SK-N-SH (cell line): ENCODE results near the gene LRRN4CL. TPM values are rescaled to one million over a fixed set of nuclear protein-coding genes. Genes with fewer than 3 reads are reported as not detected.
A peak's percentile ranks its signal among the peaks of the same experiment; 100 is the strongest.

Experiments used
- CTCF ChIA-PET: fragments of 300-600, 350-600 bp; formaldehyde crosslinking; extraction: SDS; loops from one replicate; lab custom pipeline; 2021; lab: Yijun Ruan, JAX
- POLR2A ChIA-PET: fragments of 350-600 bp; sonication (Branson Sonifier 250); formaldehyde crosslinking; extraction: SDS; loops from one replicate; lab custom pipeline; 2020; ENCODE audit warnings: antibody characterized with exemption, inconsistent platforms; lab: Yijun Ruan, JAX
- DNase-seq: peaks from one replicate; pipeline ENCODE4 v3.0.0; 2012
- H2AFZ ChIP-seq: fragments of 200-600 bp; sonication (generic); 2 replicates; pipeline ENCODE4 v1.8.1; 2016; ENCODE audit warnings: antibody characterized with exemption, mild to moderate bottlenecking, low read depth
- H3F3A ChIP-seq: fragments of 200-600 bp; sonication (generic); replicated peaks from 2 replicates; pipeline ENCODE3; 2016; ENCODE audit warnings: antibody characterized with exemption, mild to moderate bottlenecking; ENCODE audit not compliant: insufficient read depth
- H3K27ac ChIP-seq, 2 experiments: fragments of 200-500 bp in 1 of 2; fragments of 200-600 bp in 1 of 2; sonication (Bioruptor generic) in 1 of 2; sonication (generic), shearing (Covaris generic) in 1 of 2; 2 replicates each; pipeline versions ENCODE4 v1.5.1 to v1.6.1; 2014 to 2016; ENCODE audit warnings: low read depth in 2 of 2, inconsistent platforms in 1 of 2, low read length in 1 of 2, mild to moderate bottlenecking in 1 of 2, mixed read lengths in 1 of 2
- H3K27me3 ChIP-seq: fragments of 200-600 bp; sonication (generic), shearing (Covaris generic); 2 replicates; pipeline ENCODE4 v1.6.1; 2016; ENCODE audit warnings: mixed run types; ENCODE audit not compliant: insufficient read depth
- H3K36me3 ChIP-seq, 2 experiments: fragments of 200-500 bp in 1 of 2; fragments of 200-600 bp in 1 of 2; sonication (Bioruptor generic) in 1 of 2; sonication (generic) in 1 of 2; replicated peaks in 1 of 2; 2 replicates each; pipeline versions ENCODE3 to v1.5.1; 2014 to 2016; ENCODE audit warnings: low read length in 1 of 2, mild to moderate bottlenecking in 1 of 2; ENCODE audit not compliant: insufficient read depth in 2 of 2, control insufficient read depth in 1 of 2
- H3K4me1 ChIP-seq, 2 experiments: fragments of 200-500 bp in 1 of 2; fragments of 200-600 bp in 1 of 2; sonication (Bioruptor generic) in 1 of 2; sonication (generic), shearing (Covaris generic) in 1 of 2; 2 replicates each; pipeline versions ENCODE4 v1.5.1 to v1.6.1; 2014 to 2016; ENCODE audit warnings: low read depth in 1 of 2, low read length in 1 of 2, mixed run types in 1 of 2; ENCODE audit not compliant: insufficient read depth in 2 of 2, control insufficient read depth in 1 of 2
- H3K4me2 ChIP-seq: fragments of 200-600 bp; sonication (generic), shearing (Covaris generic); 2 replicates; pipeline ENCODE4 v1.6.1; 2017; ENCODE audit warnings: mixed run types
- H3K4me3 ChIP-seq, 2 experiments: fragments of 200-500 bp in 1 of 2; fragments of 200-600 bp in 1 of 2; sonication (Bioruptor generic) in 1 of 2; sonication (generic), shearing (Covaris generic) in 1 of 2; 2 replicates each; pipeline versions ENCODE4 v1.5.1 to v1.8.1; 2014 to 2016; ENCODE audit warnings: low read depth in 2 of 2, inconsistent platforms in 1 of 2, low read length in 1 of 2, mild to moderate bottlenecking in 1 of 2, mixed read lengths in 1 of 2, moderate library complexity in 1 of 2
- H3K79me2 ChIP-seq: fragments of 200-600 bp; sonication (generic); 2 replicates; pipeline ENCODE4 v1.8.1; 2017; ENCODE audit warnings: mild to moderate bottlenecking; ENCODE audit not compliant: insufficient read depth
- H3K9ac ChIP-seq: fragments of 200-600 bp; sonication (generic); 2 replicates; pipeline ENCODE4 v1.6.1; 2017; ENCODE audit warnings: mixed run types
- H3K9me2 ChIP-seq: fragments of 200-600 bp; sonication (generic); 2 replicates; pipeline ENCODE4 v1.6.1; 2017; ENCODE audit warnings: mixed run types
- H3K9me3 ChIP-seq: fragments of 200-600 bp; sonication (generic); 2 replicates; pipeline ENCODE4 v1.6.1; 2017; ENCODE audit warnings: mixed run types, mild to moderate bottlenecking, moderate library complexity
- H4K20me1 ChIP-seq: fragments of 200-600 bp; sonication (generic); 2 replicates; pipeline ENCODE4 v1.6.1; 2017; ENCODE audit warnings: mild to moderate bottlenecking, mixed run types; ENCODE audit not compliant: insufficient read depth
- CTCF ChIP-seq: fragments of 200-600 bp; sonication (generic); IDR thresholded peaks from 2 replicates; pipeline ENCODE4 v1.6.1; 2017; ENCODE audit warnings: antibody characterized with exemption, mild to moderate bottlenecking, moderate library complexity
- EZH2phosphoT487 ChIP-seq: fragments of 200-600 bp; sonication (generic); IDR thresholded peaks from 2 replicates; pipeline ENCODE4 v1.6.1; 2017; ENCODE audit warnings: low read depth, mixed run types, mild to moderate bottlenecking, antibody characterized with exemption, moderate library complexity, borderline replicate concordance
- FOSL2 ChIP-seq: IDR thresholded peaks from 2 replicates; pipeline ENCODE4 v1.4.0; 2012; ENCODE audit warnings: low read depth, mild to moderate bottlenecking, moderate library complexity, borderline replicate concordance
- FOXJ3 ChIP-seq: sonication (generic); formaldehyde crosslinking; IDR thresholded peaks from 2 replicates; pipeline ENCODE4 v1.5.1; 2020; ENCODE audit warnings: mild to moderate bottlenecking, missing genetic modification reagents
- GABPA ChIP-seq: IDR thresholded peaks from 2 replicates; pipeline ENCODE4 v1.4.0; 2012; ENCODE audit warnings: low read depth, mild to moderate bottlenecking
- MEF2A ChIP-seq: IDR thresholded peaks from 2 replicates; pipeline ENCODE4 v1.4.0; 2012; ENCODE audit warnings: low read depth, borderline replicate concordance
- PBX3 ChIP-seq: IDR thresholded peaks from 2 replicates; pipeline ENCODE4; 2012
- REST ChIP-seq: IDR thresholded peaks from 2 replicates; pipeline ENCODE4 v1.6.1; 2012; ENCODE audit warnings: mild to moderate bottlenecking, low read depth, low read length, moderate library complexity
- RFX5 ChIP-seq: IDR thresholded peaks from 2 replicates; pipeline ENCODE4 v1.6.1; 2012; ENCODE audit warnings: mild to moderate bottlenecking, improper control_type of control experiment, low read length
- RXRA ChIP-seq: IDR thresholded peaks from 2 replicates; pipeline ENCODE4 v1.4.0; 2012; ENCODE audit warnings: low read depth, mild to moderate bottlenecking, borderline replicate concordance
- SIN3A ChIP-seq: IDR thresholded peaks from 2 replicates; pipeline ENCODE4 v1.6.1; 2012; ENCODE audit warnings: low read depth, mild to moderate bottlenecking, low read length, moderate library complexity, borderline replicate concordance
- TCF12 ChIP-seq: IDR thresholded peaks from 2 replicates; pipeline ENCODE4 v1.4.0; 2012
- TEAD4 ChIP-seq: IDR thresholded peaks from 2 replicates; pipeline ENCODE4 v1.4.0; 2012; ENCODE audit warnings: mild to moderate bottlenecking, borderline replicate concordance; ENCODE audit not compliant: insufficient read depth
- USF2 ChIP-seq: fragments of 150-350 bp; IDR thresholded peaks from 2 replicates; pipeline ENCODE4 v1.6.1; 2017; ENCODE audit warnings: antibody characterized with exemption, low read length, low read depth, borderline replicate concordance
- YY1 ChIP-seq: IDR thresholded peaks from 2 replicates; pipeline ENCODE4 v1.4.0; 2012; ENCODE audit warnings: low read depth, mild to moderate bottlenecking
- ZBTB33 ChIP-seq: IDR thresholded peaks from 2 replicates; pipeline ENCODE4 v1.4.0; 2012; ENCODE audit warnings: low read depth, borderline replicate concordance
- WGBS: methylation state at CpG from one replicate; pipeline ENCODE4 v1.1.6; 2017; ENCODE audit warnings: low lambda C conversion rate; 5-methylcytosine and 5-hydroxymethylcytosine counted together
- polyA plus RNA-seq, 3 experiments: library from polyadenylated mRNA; depleted of rRNA; stranded (reverse); fragments of >200 nt; gene quantifications; 2 replicates each; pipeline ENCODE4 v1.2.3, GENCODE V29; 2012

Gene LRRN4CL
- polyA plus RNA-seq, 1 of the 3 experiments (the other 2 are of a cell fraction): 0.08 TPM

GRCh38 chr11:62677156-62677555, 12.2 kb downstream of the LRRN4CL start:
- H2AFZ ChIP-seq: no peak overlapping the region
- H3F3A ChIP-seq: peaks cover 46% of the 10 kb centered on the region
- H3K4me1 ChIP-seq: peaks cover 18 to 24% of the 10 kb centered on the region in 2 experiments; a peak in 3 of 4 replicates
- peaks cover 68% of the 10 kb centered on the region for H3K79me2 ChIP-seq
- no peak overlapping the region for H3K4me2 ChIP-seq
- no peak overlapping the region for H3K9ac ChIP-seq
- H3K9me2 ChIP-seq: no peaks in the 10 kb centered on the region
- H3K27ac ChIP-seq: peak overlapping the region in 1 of 2 experiments; percentile 2; a peak in 1 of 4 replicates
- no peaks in the 10 kb centered on the region for H3K9me3 ChIP-seq
- no peaks in the 10 kb centered on the region for H3K27me3 ChIP-seq
- ChIA-PET POLR2A (interaction anchor here (1.2 to 2.6 kb wide), 3 partner anchors 12 to 164 kb away, joined by 3 to 13 read pairs (median 3); partner anchors contain the start of genes C11orf98, CSKMT and HNRNPUL2), CTCF (interaction anchor here (0.7 to 1.7 kb wide), 4 partner anchors 17 to 282 kb away, joined by 3 to 7 read pairs (median 4); partner anchors contain the start of gene EML3)
- H3K4me3 ChIP-seq: no peak overlapping the region
- DNase-seq: no peak
- no peak for TF ChIP-seq USF2
- TF ChIP-seq MEF2A: no peak
- TF ChIP-seq EZH2phosphoT487: no peak
- TF ChIP-seq SIN3A: no peak
- no peak for TF ChIP-seq RFX5
- TF ChIP-seq REST: no peak
- TF ChIP-seq TEAD4: no peak
- no peak for TF ChIP-seq RXRA
- TF ChIP-seq GABPA: no peak
- no peak for TF ChIP-seq YY1
- TF ChIP-seq CTCF: no peak
- no peak for TF ChIP-seq PBX3
- no peak for TF ChIP-seq FOSL2
- TF ChIP-seq TCF12: no peak
- TF ChIP-seq FOXJ3 (CRISPR knock-in tag): no peak
- no peak for TF ChIP-seq ZBTB33
- peaks cover 19 to 26% of the 10 kb centered on the region in 2 experiments for H3K36me3 ChIP-seq
- H4K20me1 ChIP-seq: no peaks in the 10 kb centered on the region
- WGBS: 89% methylated on average over 6 of the region's 6 CpGs
